ENCODE results near the gene TEC.

- TF ChIP-seq CTCF (IDR thresholded peaks at IDR 0.05; ENCODE audit: poor library complexity, severe bottlenecking): no peak
- TF ChIP-seq POLR2AphosphoS5 (IDR thresholded peaks at IDR 0.05): no peak
- TF ChIP-seq EZH2 (IDR thresholded peaks at IDR 0.05; ENCODE audit: borderline replicate concordance, insufficient read depth, low read length, poor library complexity, severe bottlenecking): no peak
Observed at GRCh38 chr4:48121180-48121579, 148.5 kb downstream of the TEC start.
